ENCODE measurements around the gene PPP2R3A.

DNA sequence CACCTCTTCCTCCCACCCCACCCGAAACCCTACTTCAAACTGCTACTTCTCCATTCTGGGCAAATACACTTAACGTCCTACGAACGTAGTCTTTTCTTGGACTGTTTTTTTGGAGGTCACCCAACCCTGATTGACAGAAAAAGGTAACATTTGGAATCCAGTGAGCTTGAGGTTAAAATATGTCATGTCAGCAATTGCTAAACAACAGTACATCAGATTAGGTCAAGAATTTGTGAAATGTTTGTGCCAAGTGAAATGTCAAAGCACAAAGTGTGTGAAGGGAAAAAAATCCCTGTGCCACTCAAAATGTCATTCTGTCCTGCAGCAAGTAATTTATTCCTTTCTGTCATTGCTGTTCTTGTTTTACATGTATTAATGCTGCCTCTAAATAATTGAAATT, 49.2 kb upstream of the PPP2R3A start:
- TF ChIP-seq CTCF (conservative IDR thresholded peaks at IDR 0.05; ENCODE audit: low read depth, low read length) (no peak), EZH2 (IDR thresholded peaks at IDR 0.05; ENCODE audit: borderline replicate concordance, low read depth, low read length, poor library complexity, severe bottlenecking) (no peak)

Data from A673 (cell line).